Suprapubic skin (tissue), 4 donors: ENCODE results near the gene ZBTB16.

Experiments
- POLR2A ChIP-seq, 2 donors: fragments of 450-650 bp; IDR thresholded peaks; one replicate each; pipeline ENCODE4 v1.6.1; 2017; ENCODE audit warnings: antibody characterized with exemption in 2 of 2, mild to moderate bottlenecking in 2 of 2, moderate library complexity in 2 of 2
- POLR2AphosphoS5 ChIP-seq, 3 donors: sonication (generic); formaldehyde crosslinking; IDR thresholded peaks; one replicate each; pipeline ENCODE4 v1.6.1; 2017; ENCODE audit warnings: antibody characterized with exemption in 3 of 3
- TF ChIP-seq, protein P1 (sequence below), 2 donors: fragments of 200-600 bp in 1 of 2; fragments of 450-650 bp in 1 of 2; sonication (generic) in 1 of 2; IDR thresholded peaks; one replicate each; pipeline ENCODE4 v1.5.1; 2016 to 2019; ENCODE audit warnings: antibody characterized with exemption in 2 of 2, mild to moderate bottlenecking in 1 of 2, moderate library complexity in 1 of 2

DNA sequence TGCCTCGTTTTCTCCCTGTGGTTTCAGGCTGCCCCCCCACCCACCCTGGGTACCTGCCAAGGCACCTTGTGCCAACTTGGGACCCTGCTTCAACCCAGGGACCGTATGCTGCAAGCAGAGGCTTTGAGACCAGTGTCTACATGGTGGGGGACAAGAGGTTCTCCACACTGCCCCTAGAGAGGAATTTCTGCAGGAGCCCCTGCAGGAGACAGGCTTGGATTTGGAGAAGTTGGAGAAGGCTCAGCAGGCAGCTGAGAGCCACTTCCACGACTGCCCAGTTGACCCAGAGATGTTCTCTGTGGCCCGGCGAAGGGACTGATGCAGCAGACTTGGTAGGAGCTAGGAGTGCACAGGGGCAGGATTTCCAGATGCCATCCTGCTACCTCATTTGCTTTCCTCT, 216.6 kb downstream of the ZBTB16 start:
- TF ChIP-seq, protein P1, sequence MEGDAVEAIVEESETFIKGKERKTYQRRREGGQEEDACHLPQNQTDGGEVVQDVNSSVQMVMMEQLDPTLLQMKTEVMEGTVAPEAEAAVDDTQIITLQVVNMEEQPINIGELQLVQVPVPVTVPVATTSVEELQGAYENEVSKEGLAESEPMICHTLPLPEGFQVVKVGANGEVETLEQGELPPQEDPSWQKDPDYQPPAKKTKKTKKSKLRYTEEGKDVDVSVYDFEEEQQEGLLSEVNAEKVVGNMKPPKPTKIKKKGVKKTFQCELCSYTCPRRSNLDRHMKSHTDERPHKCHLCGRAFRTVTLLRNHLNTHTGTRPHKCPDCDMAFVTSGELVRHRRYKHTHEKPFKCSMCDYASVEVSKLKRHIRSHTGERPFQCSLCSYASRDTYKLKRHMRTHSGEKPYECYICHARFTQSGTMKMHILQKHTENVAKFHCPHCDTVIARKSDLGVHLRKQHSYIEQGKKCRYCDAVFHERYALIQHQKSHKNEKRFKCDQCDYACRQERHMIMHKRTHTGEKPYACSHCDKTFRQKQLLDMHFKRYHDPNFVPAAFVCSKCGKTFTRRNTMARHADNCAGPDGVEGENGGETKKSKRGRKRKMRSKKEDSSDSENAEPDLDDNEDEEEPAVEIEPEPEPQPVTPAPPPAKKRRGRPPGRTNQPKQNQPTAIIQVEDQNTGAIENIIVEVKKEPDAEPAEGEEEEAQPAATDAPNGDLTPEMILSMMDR (IDR thresholded peaks at IDR 0.05): no peak
- TF ChIP-seq POLR2A (IDR thresholded peaks at IDR 0.05) (no peak), POLR2AphosphoS5 (IDR thresholded peaks at IDR 0.05) (no peak)
